ENCODE results near the gene RAD1.

RAD1 gene

GRCh38 chr5:34865091-34865490 is 50.2 kb downstream of the RAD1 start:
- DNase-seq (ENCODE audit: low read depth in 2 of 2), result no peak

- DNase-seq (ENCODE audit: low read depth in 2 of 2), result no peak
Observed at GRCh38 chr5:34863946-34864345, 51.4 kb downstream of the RAD1 start.

- no peak for DNase-seq (ENCODE audit: low read depth in 2 of 2)
Observed at GRCh38 chr5:34859253-34859652, 56.1 kb downstream of the RAD1 start.

GRCh38 chr5:34858790-34859189 is 56.5 kb downstream of the RAD1 start:
- no peak for DNase-seq (ENCODE audit: low read depth in 2 of 2)

- no peak for DNase-seq (ENCODE audit: low read depth in 2 of 2)
Observed at GRCh38 chr5:34857894-34858293, 57.4 kb downstream of the RAD1 start.

GRCh38 chr5:34857161-34857560 is 58.1 kb downstream of the RAD1 start:
- no peak for DNase-seq (ENCODE audit: low read depth in 2 of 2)

All from stimulated activated CD4-positive, alpha-beta T cell treated with anti-CD3 and anti-CD28 coated beads, Interleukin-1b, Interleukin-23, amount 100 ng/mL, for 1 hour (primary cell).